ENCODE measurements around the gene CHAT.

Gene CHAT

GRCh38 chr10:49608166-49609005 is 5.5 kb upstream of the CHAT start:
- no peak overlapping the region for H3K27ac ChIP-seq (ENCODE audit: low read length)
- peaks cover 0 to 30% of the 10 kb centered on the region in 2 donors for H3K4me1 ChIP-seq (ENCODE audit: control insufficient read depth in 1 of 2, insufficient read depth in 2 of 2, low read length in 2 of 2)
- H3K36me3 ChIP-seq (ENCODE audit: control insufficient read depth in 1 of 2, insufficient read depth in 2 of 2, low read length in 2 of 2): no peaks in the 10 kb centered on the region
- H3K9me3 ChIP-seq (ENCODE audit: control insufficient read depth in 1 of 2, low read length in 2 of 2): no peaks in the 10 kb centered on the region
- H3K27me3 ChIP-seq (ENCODE audit: low read depth, low read length): peaks cover 52% of the 10 kb centered on the region
- H3K4me3 ChIP-seq (ENCODE audit: low read depth in 1 of 2, low read length in 2 of 2): no peak overlapping the region

DNA sequence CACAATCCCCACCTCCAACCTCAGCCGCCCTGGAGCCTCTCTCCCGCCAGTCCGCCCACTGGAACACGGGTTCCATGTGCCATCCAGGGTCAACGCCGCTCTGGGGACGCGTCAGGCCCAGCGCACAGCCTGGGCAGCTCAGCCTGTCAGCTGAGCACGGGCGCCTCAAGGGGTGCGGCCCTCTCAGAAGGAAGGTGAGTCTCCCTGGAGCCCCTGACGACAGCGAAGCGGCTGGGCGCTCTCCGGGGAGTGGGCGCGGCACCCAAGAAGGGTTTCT is 4.9 kb upstream of the CHAT start:
- H3K27ac ChIP-seq (ENCODE audit: low read length): no peak overlapping the region
- peaks cover 55% of the 10 kb centered on the region for H3K27me3 ChIP-seq (ENCODE audit: low read depth, low read length)
- H3K4me1 ChIP-seq (ENCODE audit: control insufficient read depth in 1 of 2, insufficient read depth in 2 of 2, low read length in 2 of 2): peaks cover 0 to 30% of the 10 kb centered on the region in 2 donors
- no peaks in the 10 kb centered on the region for H3K9me3 ChIP-seq (ENCODE audit: control insufficient read depth in 1 of 2, low read length in 2 of 2)
- H3K4me3 ChIP-seq (ENCODE audit: low read depth in 1 of 2, low read length in 2 of 2): no peak overlapping the region
- no peaks in the 10 kb centered on the region for H3K36me3 ChIP-seq (ENCODE audit: control insufficient read depth in 1 of 2, insufficient read depth in 2 of 2, low read length in 2 of 2)

DNA sequence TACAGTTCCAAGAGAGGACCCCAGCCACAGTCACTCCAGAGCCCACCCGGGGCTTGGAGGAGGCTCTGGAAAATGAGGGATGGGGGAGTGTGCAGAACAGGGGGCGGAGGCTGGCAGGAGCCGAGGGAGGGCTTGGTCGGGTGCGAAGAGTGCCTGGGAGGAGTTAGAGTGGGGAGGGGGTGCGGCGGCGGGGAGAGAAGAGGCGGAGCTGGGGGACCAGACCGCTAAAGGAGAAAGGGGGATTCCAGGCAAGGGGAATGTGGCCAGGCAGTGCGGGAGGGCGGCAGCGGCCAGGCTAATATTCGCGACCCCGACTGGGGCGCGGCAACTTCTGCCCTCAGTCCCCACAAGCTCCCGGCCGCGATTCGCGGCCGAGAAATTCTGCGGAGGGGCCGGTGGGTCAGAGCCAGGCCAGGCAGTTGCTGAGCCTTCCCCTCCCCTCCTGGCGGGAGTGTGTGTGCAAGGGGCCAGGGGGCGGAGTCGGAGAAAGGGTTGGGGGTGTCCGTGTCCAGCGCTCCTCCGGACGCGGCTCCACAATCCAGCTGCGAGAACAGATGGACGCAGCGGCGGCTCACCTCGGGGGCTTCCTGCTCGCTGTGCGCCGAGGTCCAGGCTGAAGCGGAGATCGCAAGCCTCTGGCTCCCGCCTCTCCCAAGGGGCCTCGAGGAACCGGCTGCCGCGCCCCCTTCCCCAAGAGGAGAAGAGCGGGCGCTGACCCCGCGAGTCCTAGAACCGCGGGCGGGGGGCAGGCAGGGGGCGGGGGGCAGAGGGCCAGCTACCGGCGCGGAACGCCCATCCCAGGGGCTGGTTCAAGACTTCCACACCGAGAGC is 4.3 kb upstream of the CHAT start:
- peaks cover 0 to 30% of the 10 kb centered on the region in 2 donors for H3K4me1 ChIP-seq (ENCODE audit: control insufficient read depth in 1 of 2, insufficient read depth in 2 of 2, low read length in 2 of 2)
- H3K36me3 ChIP-seq (ENCODE audit: control insufficient read depth in 1 of 2, insufficient read depth in 2 of 2, low read length in 2 of 2): no peaks in the 10 kb centered on the region
- H3K27me3 ChIP-seq (ENCODE audit: low read depth, low read length): peaks cover 55% of the 10 kb centered on the region
- H3K27ac ChIP-seq (ENCODE audit: low read length): no peak overlapping the region
- no peaks in the 10 kb centered on the region for H3K9me3 ChIP-seq (ENCODE audit: control insufficient read depth in 1 of 2, low read length in 2 of 2)
- H3K4me3 ChIP-seq (ENCODE audit: low read depth in 1 of 2, low read length in 2 of 2): no peak overlapping the region

GRCh38 chr10:49610114-49610457 is 3.8 kb upstream of the CHAT start, which contains the start of gene SLC18A3:
SLC18A3 (plus strand) TSS chr10:49610310; CDS start chr10:49610741, 431 bp downstream.
- Histone ChIP-seq H3K9me3 (ENCODE audit: control insufficient read depth in 1 of 2, low read length in 2 of 2) (no peaks in the 10 kb centered on the region), H3K4me1 (ENCODE audit: control insufficient read depth in 1 of 2, insufficient read depth in 2 of 2, low read length in 2 of 2) (peaks cover 0 to 30% of the 10 kb centered on the region in 2 donors), H3K27ac (ENCODE audit: low read length) (no peak within 1 kb of the TSS), H3K4me3 (ENCODE audit: low read depth in 1 of 2, low read length in 2 of 2) (peak within 1 kb of the TSS in 1 of 2 donors; percentile 43), H3K36me3 (ENCODE audit: control insufficient read depth in 1 of 2, insufficient read depth in 2 of 2, low read length in 2 of 2) (no peaks in the 10 kb centered on the region), H3K27me3 (ENCODE audit: low read depth, low read length) (peaks cover 58% of the 10 kb centered on the region)

- Histone ChIP-seq H3K9me3 (ENCODE audit: control insufficient read depth in 1 of 2, low read length in 2 of 2) (no peaks in the 10 kb centered on the region), H3K27ac (ENCODE audit: low read length) (no peak overlapping the region), H3K27me3 (ENCODE audit: low read depth, low read length) (peaks cover 58% of the 10 kb centered on the region), H3K36me3 (ENCODE audit: control insufficient read depth in 1 of 2, insufficient read depth in 2 of 2, low read length in 2 of 2) (no peaks in the 10 kb centered on the region), H3K4me1 (ENCODE audit: control insufficient read depth in 1 of 2, insufficient read depth in 2 of 2, low read length in 2 of 2) (peaks cover 0 to 30% of the 10 kb centered on the region in 2 donors), H3K4me3 (ENCODE audit: low read depth in 1 of 2, low read length in 2 of 2) (peak overlapping the region in 1 of 2 donors; percentile 43)
Measured at GRCh38 chr10:49610458-49611165, 3.2 kb upstream of the CHAT start.

- Histone ChIP-seq H3K27ac (ENCODE audit: low read length) (no peak overlapping the region), H3K27me3 (ENCODE audit: low read depth, low read length) (peaks cover 58% of the 10 kb centered on the region), H3K9me3 (ENCODE audit: control insufficient read depth in 1 of 2, low read length in 2 of 2) (no peaks in the 10 kb centered on the region), H3K4me3 (ENCODE audit: low read depth in 1 of 2, low read length in 2 of 2) (peak overlapping the region in 1 of 2 donors; percentile 43), H3K36me3 (ENCODE audit: control insufficient read depth in 1 of 2, insufficient read depth in 2 of 2, low read length in 2 of 2) (no peaks in the 10 kb centered on the region), H3K4me1 (ENCODE audit: control insufficient read depth in 1 of 2, insufficient read depth in 2 of 2, low read length in 2 of 2) (peaks cover 0 to 30% of the 10 kb centered on the region in 2 donors)
Measured at GRCh38 chr10:49611166-49611815, 2.5 kb upstream of the CHAT start.

- H3K27ac ChIP-seq (ENCODE audit: low read length): no peak overlapping the region
- H3K36me3 ChIP-seq (ENCODE audit: control insufficient read depth in 1 of 2, insufficient read depth in 2 of 2, low read length in 2 of 2): no peaks in the 10 kb centered on the region
- no peak overlapping the region for H3K4me3 ChIP-seq (ENCODE audit: low read depth in 1 of 2, low read length in 2 of 2)
- H3K4me1 ChIP-seq (ENCODE audit: control insufficient read depth in 1 of 2, insufficient read depth in 2 of 2, low read length in 2 of 2): peaks cover 0 to 29% of the 10 kb centered on the region in 2 donors
- H3K9me3 ChIP-seq (ENCODE audit: control insufficient read depth in 1 of 2, low read length in 2 of 2): no peaks in the 10 kb centered on the region
- peaks cover 58% of the 10 kb centered on the region for H3K27me3 ChIP-seq (ENCODE audit: low read depth, low read length)
Measured at GRCh38 chr10:49611816-49612512, 1.9 kb upstream of the CHAT start.

DNA sequence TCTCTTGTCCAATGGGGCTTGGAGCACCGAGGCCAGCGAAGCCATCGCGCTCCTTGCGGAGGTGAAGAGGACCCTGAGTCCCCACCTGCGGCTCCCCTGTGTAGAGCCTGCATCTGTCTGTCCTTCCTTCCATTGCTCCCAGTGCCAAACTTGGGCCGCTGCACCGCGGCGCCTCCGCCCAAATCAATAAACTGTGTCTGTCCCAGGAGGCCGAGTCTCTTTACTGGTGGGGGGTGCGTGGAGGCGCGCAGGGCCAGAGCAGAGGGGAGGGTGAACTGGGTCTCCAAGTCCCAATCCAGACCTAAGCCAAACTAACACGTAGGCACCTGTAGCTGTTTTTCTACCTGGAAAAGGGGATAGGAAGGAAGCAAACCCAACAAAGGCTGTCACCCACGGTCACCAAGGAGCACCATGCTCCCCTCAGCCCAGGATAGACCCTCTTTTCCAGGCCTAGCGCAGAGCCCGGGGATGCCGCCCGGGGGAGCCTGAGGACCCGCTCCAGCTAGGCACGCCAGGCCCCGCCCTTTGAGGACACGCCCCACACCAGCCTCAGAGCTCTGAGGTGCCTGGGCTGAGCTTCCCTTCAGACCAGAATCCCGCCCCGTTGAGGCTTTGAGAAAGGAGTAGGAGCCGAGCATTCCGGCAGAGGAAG is 1.2 kb upstream of the CHAT start:
- peaks cover 58% of the 10 kb centered on the region for H3K27me3 ChIP-seq (ENCODE audit: low read depth, low read length)
- peaks cover 0 to 26% of the 10 kb centered on the region in 2 donors for H3K4me1 ChIP-seq (ENCODE audit: control insufficient read depth in 1 of 2, insufficient read depth in 2 of 2, low read length in 2 of 2)
- H3K9me3 ChIP-seq (ENCODE audit: control insufficient read depth in 1 of 2, low read length in 2 of 2): no peaks in the 10 kb centered on the region

DNA sequence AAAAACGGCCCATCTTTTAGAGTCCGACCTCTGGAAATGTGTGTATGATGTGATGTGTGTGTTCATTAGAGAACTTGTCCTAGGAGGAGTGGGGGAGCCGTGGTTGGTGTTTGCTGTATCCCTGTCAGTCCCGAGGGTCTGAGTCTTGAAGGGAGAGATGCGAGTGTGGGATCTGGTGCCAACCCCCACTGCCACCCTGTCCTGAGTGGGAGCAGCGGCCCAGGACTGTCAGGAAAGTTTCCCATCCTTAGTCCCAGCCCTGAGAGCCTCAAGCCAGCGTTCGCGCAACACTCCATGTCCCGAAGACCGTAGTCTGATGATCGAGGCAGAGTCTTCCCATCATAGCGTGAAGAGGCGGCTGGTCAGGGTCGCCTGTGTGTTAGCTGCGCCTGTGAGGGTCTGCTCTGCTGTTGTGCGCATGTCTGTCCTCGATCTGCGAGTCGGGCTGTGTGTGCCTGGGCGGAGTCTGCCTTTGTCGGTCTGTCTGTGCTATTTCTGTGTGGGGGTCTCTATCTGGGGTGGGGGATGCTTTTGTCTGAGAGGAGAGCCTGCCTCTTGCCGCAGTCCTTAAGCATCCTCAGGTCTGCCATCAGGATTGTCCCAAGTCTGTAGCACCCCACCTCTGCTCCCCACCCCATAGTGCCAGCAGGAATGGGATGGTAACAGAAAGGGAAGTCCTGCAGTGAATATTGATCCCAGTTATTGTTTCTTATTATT is 514 bp upstream of the CHAT start:
- Histone ChIP-seq H3K4me1 (ENCODE audit: control insufficient read depth in 1 of 2, insufficient read depth in 2 of 2, low read length in 2 of 2) (peaks cover 0 to 26% of the 10 kb centered on the region in 2 donors), H3K27ac (ENCODE audit: low read length) (no peak overlapping the region), H3K36me3 (ENCODE audit: control insufficient read depth in 1 of 2, insufficient read depth in 2 of 2, low read length in 2 of 2) (no peaks in the 10 kb centered on the region), H3K9me3 (ENCODE audit: control insufficient read depth in 1 of 2, low read length in 2 of 2) (no peaks in the 10 kb centered on the region), H3K27me3 (ENCODE audit: low read depth, low read length) (peaks cover 52% of the 10 kb centered on the region), H3K4me3 (ENCODE audit: low read depth in 1 of 2, low read length in 2 of 2) (no peak overlapping the region)

More for the DNA sequence above, 1.2 kb upstream of the CHAT start:
- Histone ChIP-seq H3K27ac (ENCODE audit: low read length) (no peak overlapping the region), H3K4me3 (ENCODE audit: low read depth in 1 of 2, low read length in 2 of 2) (no peak overlapping the region), H3K36me3 (ENCODE audit: control insufficient read depth in 1 of 2, insufficient read depth in 2 of 2, low read length in 2 of 2) (no peaks in the 10 kb centered on the region)

Data from muscle layer of duodenum (tissue), 2 donors.